Esophagus muscularis mucosa (tissue), 4 donors: Measurements from ENCODE around the gene KRT37. TPM values are rescaled to one million over a fixed set of nuclear protein-coding genes. Genes with fewer than 3 reads are reported as not detected.

ENCODE experiments used
- DNase-seq: peaks from one replicate; pipeline ENCODE4 v3.0.0-alpha.2; 2017; ENCODE audit errors: extremely low spot score
- H3K27ac ChIP-seq, 4 donors: fragments of 200-600 bp; sonication (generic); replicated peaks in 1 of 4; 1 replicate in 3 of 4; 2 replicates in 1 of 4; pipeline ENCODE4 v1.5.1; 2016 to 2019; ENCODE audit warnings: mild to moderate bottlenecking in 1 of 4
- H3K27me3 ChIP-seq, 4 donors: fragments of 200-600 bp; sonication (generic); one replicate each; pipeline versions ENCODE4 v1.5.1 to v1.6.0; 2016 to 2019
- H3K36me3 ChIP-seq, 4 donors: fragments of 200-600 bp; sonication (generic); one replicate each; pipeline ENCODE4 v1.5.1; 2016 to 2019
- H3K4me1 ChIP-seq, 4 donors: fragments of 200-600 bp; sonication (generic); one replicate each; pipeline ENCODE4 v1.5.1; 2016 to 2019
- H3K4me3 ChIP-seq, 4 donors: fragments of 200-600 bp; sonication (generic); 1 replicate in 2 of 4; 2 replicates in 2 of 4; pipeline ENCODE4 v1.5.1; 2016 to 2019; ENCODE audit warnings: mild to moderate bottlenecking in 4 of 4, moderate library complexity in 1 of 4
- H3K9me3 ChIP-seq, 4 donors: fragments of 200-600 bp; sonication (generic); 1 replicate in 3 of 4; 2 replicates in 1 of 4; pipeline ENCODE4 v1.5.1; 2016 to 2019
- CTCF ChIP-seq, 3 experiments: fragments of 200-600 bp in 2 of 3; fragments of 450-650 bp in 1 of 3; sonication (generic) in 2 of 3; IDR thresholded peaks; one replicate each; pipeline ENCODE4 v1.5.1; 2017 to 2019; ENCODE audit warnings: antibody characterized with exemption in 3 of 3, mild to moderate bottlenecking in 2 of 3, moderate library complexity in 1 of 3
- EP300 ChIP-seq: sonication (generic); formaldehyde crosslinking; IDR thresholded peaks from one replicate; pipeline ENCODE4 v1.6.1; 2017; ENCODE audit warnings: antibody characterized with exemption
- POLR2A ChIP-seq: fragments of 450-650 bp; IDR thresholded peaks from one replicate; pipeline ENCODE4 v1.6.1; 2017; ENCODE audit warnings: antibody characterized with exemption, moderate library complexity, mild to moderate bottlenecking, low read depth
- POLR2AphosphoS5 ChIP-seq, 2 donors: sonication (generic); formaldehyde crosslinking; IDR thresholded peaks; one replicate each; pipeline ENCODE4 v1.6.1; 2017; ENCODE audit warnings: antibody characterized with exemption in 2 of 2
- whole genome bisulfite sequencing: methylation state at CpG from one replicate; pipeline ENCODE4 v1.1.5; 2018; 5-methylcytosine and 5-hydroxymethylcytosine counted together
- intact Hi-C: fragments of 100-400 bp; cut with DNase I; formaldehyde crosslinking; loops from one replicate; pipeline ENCODE4 v1.15.1; 2023
- total RNA-seq, 4 donors: library from RNA; depleted of rRNA; stranded (reverse); fragments of >200 nt; gene quantifications; one replicate each; pipeline versions ENCODE4 v1.1.0 to v1.2.1, GENCODE V29; 2016

Gene KRT37
- total RNA-seq, 4 donors from 2014 or later = not detected

GRCh38 chr17:41421617-41422016, 2.8 kb downstream of the KRT37 start:
- TF ChIP-seq POLR2A (no peak), POLR2AphosphoS5 (IDR thresholded peaks at IDR 0.05) (no peak), CTCF (IDR thresholded peaks at IDR 0.05) (no peak), EP300 (no peak)
- no peaks in the 10 kb centered on the region for H3K36me3 ChIP-seq
- no peak overlapping the region for H3K27ac ChIP-seq
- intact Hi-C loops = no loop called here
- no peak for DNase-seq
- no peaks in the 10 kb centered on the region for H3K9me3 ChIP-seq
- peaks cover 0 to 21% (median 17%) of the 10 kb centered on the region in 4 donors for H3K4me1 ChIP-seq
- 96% methylated on average over 4 of the region's 4 CpGs for WGBS
- H3K4me3 ChIP-seq = no peak overlapping the region
- no peaks in the 10 kb centered on the region for H3K27me3 ChIP-seq

GRCh38 chr17:41421116-41421515, 3.3 kb downstream of the KRT37 start:
- no peak overlapping the region for H3K27ac ChIP-seq
- H3K27me3 ChIP-seq = no peaks in the 10 kb centered on the region
- H3K4me3 ChIP-seq = no peak overlapping the region
- peaks cover 0 to 26% (median 22%) of the 10 kb centered on the region in 4 donors for H3K4me1 ChIP-seq
- intact Hi-C loops = no loop called here
- H3K36me3 ChIP-seq = no peaks in the 10 kb centered on the region
- TF ChIP-seq POLR2AphosphoS5 (IDR thresholded peaks at IDR 0.05) = no peak
- TF ChIP-seq EP300 = no peak
- 79% methylated on average over 9 of the region's 9 CpGs for WGBS
- DNase-seq = no peak
- H3K9me3 ChIP-seq = no peaks in the 10 kb centered on the region

- intact Hi-C loops = no loop called here
- H3K27me3 ChIP-seq = no peaks in the 10 kb centered on the region
- WGBS = 54% methylated on average over 4 of the region's 4 CpGs
- TF ChIP-seq CTCF (IDR thresholded peaks at IDR 0.05) (no peak), POLR2AphosphoS5 (IDR thresholded peaks at IDR 0.05) (no peak), POLR2A (no peak), EP300 (no peak)
- peaks cover 0 to 35% (median 29%) of the 10 kb centered on the region in 4 donors for H3K4me1 ChIP-seq
- no peaks in the 10 kb centered on the region for H3K36me3 ChIP-seq
- no peak for DNase-seq
- H3K9me3 ChIP-seq = no peaks in the 10 kb centered on the region
- no peak overlapping the region for H3K4me3 ChIP-seq
- H3K27ac ChIP-seq = no peak overlapping the region
These were observed 4.3 kb downstream of the KRT37 start for GRCh38 chr17:41420134-41420533.

- no peak for DNase-seq
- 93% methylated on average over 4 of the region's 4 CpGs for WGBS
- no peak for TF ChIP-seq POLR2AphosphoS5 (IDR thresholded peaks at IDR 0.05)
- no peak for TF ChIP-seq POLR2A
- no peak for TF ChIP-seq CTCF (IDR thresholded peaks at IDR 0.05)
- intact Hi-C loops = no loop called here
- H3K36me3 ChIP-seq = no peaks in the 10 kb centered on the region
- H3K4me3 ChIP-seq = no peak overlapping the region
- H3K27ac ChIP-seq = no peak overlapping the region
- no peaks in the 10 kb centered on the region for H3K9me3 ChIP-seq
- peaks cover 0 to 35% (median 29%) of the 10 kb centered on the region in 4 donors for H3K4me1 ChIP-seq
- no peaks in the 10 kb centered on the region for H3K27me3 ChIP-seq
These were observed 4.7 kb downstream of the KRT37 start for GRCh38 chr17:41419716-41420115.

GRCh38 chr17:41418116-41418860, 6.1 kb downstream of the KRT37 start:
- H3K27me3 ChIP-seq = no peaks in the 10 kb centered on the region
- no peak for DNase-seq
- H3K36me3 ChIP-seq = no peaks in the 10 kb centered on the region
- H3K27ac ChIP-seq = no peak overlapping the region
- intact Hi-C loops = no loop called here
- no peaks in the 10 kb centered on the region for H3K9me3 ChIP-seq
- H3K4me1 ChIP-seq = peaks cover 0 to 35% (median 29%) of the 10 kb centered on the region in 4 donors
- H3K4me3 ChIP-seq = no peak overlapping the region
- 92% methylated on average over 7 of the region's 7 CpGs for WGBS
- TF ChIP-seq POLR2A = no peak
- no peak for TF ChIP-seq EP300
